Lower lobe of right lung (tissue), 2 donors: ENCODE results near the gene SPG21. TPM values are rescaled to one million over a fixed set of nuclear protein-coding genes. Genes with fewer than 3 reads are reported as not detected.

Source experiments
- ATAC-seq, 2 donors: fragments of 200-7000 bp; cut with Tn5 transposase; one replicate each; pipeline ENCODE4 v1.9.1; 2020 to 2022; ENCODE audit warnings: mild to moderate bottlenecking in 2 of 2, moderate library complexity in 2 of 2
- DNase-seq: peaks from one replicate; pipeline ENCODE4 v3.0.0-alpha.2; 2020
- H3K27ac ChIP-seq: fragments of 200-600 bp; one replicate; pipeline ENCODE4 v1.8.0; 2022
- H3K27me3 ChIP-seq: fragments of 200-600 bp; one replicate; pipeline ENCODE4 v1.8.0; 2022; ENCODE audit warnings: low read depth
- H3K36me3 ChIP-seq: fragments of 200-600 bp; one replicate; pipeline ENCODE4 v1.8.0; 2022; ENCODE audit warnings: mild to moderate bottlenecking
- H3K4me1 ChIP-seq: fragments of 200-600 bp; one replicate; pipeline ENCODE4 v1.8.0; 2022
- H3K4me3 ChIP-seq: fragments of 200-600 bp; one replicate; pipeline ENCODE4 v1.8.0; 2022; ENCODE audit warnings: mild to moderate bottlenecking
- H3K9me3 ChIP-seq: fragments of 200-600 bp; one replicate; pipeline ENCODE4 v1.8.0; 2022
- CTCF ChIP-seq: fragments of 200-600 bp; IDR thresholded peaks from one replicate; pipeline ENCODE4 v1.8.0; 2022; ENCODE audit warnings: antibody characterized with exemption, mild to moderate bottlenecking
- intact Hi-C: fragments of 100-400 bp; cut with DNase I; formaldehyde crosslinking; loops from one replicate; pipeline ENCODE4 v1.11.0; 2022
- total RNA-seq: library from RNA; stranded (reverse); fragmentation: NEBNext Ultra II Directional; extraction: Animal tissue kit (Norgen Biotek cat#: 25700); gene quantifications from one replicate; pipeline ENCODE4 v1.2.1, GENCODE V29; 2021
- donor health status: DM: no; HTN: yes; CAD: no; lungs with severe emphysema.

Gene SPG21
- total RNA-seq, 1 donor from 2014 or later, result 110 TPM

GRCh38 chr15:64925335-64926330, 64.1 kb downstream of the SPG21 start:
- ATAC-seq (no peak), DNase-seq (no peak)
- no peaks in the 10 kb centered on the region for H3K4me1 ChIP-seq
- TF ChIP-seq CTCF, result no peak
- no peaks in the 10 kb centered on the region for H3K27me3 ChIP-seq
- no peaks in the 10 kb centered on the region for H3K9me3 ChIP-seq
- H3K36me3 ChIP-seq, result no peaks in the 10 kb centered on the region
- intact Hi-C loops, result no loop called here
- no peak overlapping the region for H3K4me3 ChIP-seq
- H3K27ac ChIP-seq, result no peak overlapping the region

- no peak for DNase-seq
- Histone ChIP-seq H3K4me3 (no peak overlapping the region), H3K36me3 (no peaks in the 10 kb centered on the region), H3K27me3 (no peaks in the 10 kb centered on the region), H3K9me3 (no peaks in the 10 kb centered on the region), H3K27ac (no peak overlapping the region), H3K4me1 (no peaks in the 10 kb centered on the region)
- intact Hi-C loops, result no loop called here
- TF ChIP-seq CTCF, result no peak
- no peak for ATAC-seq
Observed at GRCh38 chr15:64923546-64923945, 66.2 kb downstream of the SPG21 start.

GRCh38 chr15:64921711-64922110, 68.0 kb downstream of the SPG21 start:
- DNase-seq (no peak), ATAC-seq (peak; percentile 62 to 83)
- Histone ChIP-seq H3K27me3 (no peaks in the 10 kb centered on the region), H3K9me3 (no peaks in the 10 kb centered on the region), H3K36me3 (no peaks in the 10 kb centered on the region), H3K27ac (no peak overlapping the region), H3K4me3 (no peak overlapping the region), H3K4me1 (no peaks in the 10 kb centered on the region)
- intact Hi-C loops, result no loop called here
- TF ChIP-seq CTCF, result no peak

GRCh38 chr15:64919721-64920120, 70.0 kb downstream of the SPG21 start:
- Histone ChIP-seq H3K9me3 (no peaks in the 10 kb centered on the region), H3K36me3 (no peaks in the 10 kb centered on the region), H3K27ac (no peak overlapping the region), H3K4me1 (no peaks in the 10 kb centered on the region), H3K4me3 (no peak overlapping the region), H3K27me3 (no peaks in the 10 kb centered on the region)
- no peak for ATAC-seq
- TF ChIP-seq CTCF, result no peak
- no peak for DNase-seq
- intact Hi-C loops, result no loop called here

- H3K4me1 ChIP-seq, result peaks cover 2% of the 10 kb centered on the region
- intact Hi-C loops, result no loop called here
- no peaks in the 10 kb centered on the region for H3K27me3 ChIP-seq
- TF ChIP-seq CTCF, result no peak
- ATAC-seq, result no peak
- no peak for DNase-seq
- no peak overlapping the region for H3K4me3 ChIP-seq
- H3K9me3 ChIP-seq, result no peaks in the 10 kb centered on the region
- no peaks in the 10 kb centered on the region for H3K36me3 ChIP-seq
- H3K27ac ChIP-seq, result no peak overlapping the region
Observed at GRCh38 chr15:64917211-64917610, 72.5 kb downstream of the SPG21 start.
